Stimulated activated CD4-positive, alpha-beta T cell treated with anti-CD3 and anti-CD28 coated beads, TNF-alpha, amount 100 ng/mL, for 24 hours (primary cell): Measurements from ENCODE around the gene KRTAP9-2.
"Not testable (repeated sequence)": the region's sequence is repeated elsewhere in the genome, so short reads cannot be mapped to it uniquely, and the experiment has no call there.

Source experiments
- DNase-seq, 3 experiments: peaks; one replicate each; pipeline ENCODE4 v3.0.0-alpha.2; 2020; ENCODE audit warnings: low read depth in 3 of 3

Gene KRTAP9-2

GRCh38 chr17:41226598-41227095 is at the start of gene KRTAP9-2:
Gene KRTAP9-2 (plus strand): TSS chr17:41226648. CDS start chr17:41226655, 7 bp downstream.
- not testable (repeated sequence) for DNase-seq

- no peak for DNase-seq
Observed at GRCh38 chr17:41176744-41177387, 49.6 kb upstream of the KRTAP9-2 start.

- DNase-seq: no peak
Observed at GRCh38 chr17:41177727-41178271, 48.6 kb upstream of the KRTAP9-2 start, which contains the start of gene KRTAP4-2. Gene KRTAP4-2 (minus strand): TSS chr17:41178221. CDS start chr17:41178164, 57 bp downstream.

GRCh38 chr17:41178341-41178740 is 48.1 kb upstream of the KRTAP9-2 start:
- no peak for DNase-seq

GRCh38 chr17:41178843-41179616 is 47.4 kb upstream of the KRTAP9-2 start:
- DNase-seq: no peak

- DNase-seq: no peak
Observed at GRCh38 chr17:41184480-41184961, 41.9 kb upstream of the KRTAP9-2 start, which contains the start of gene KRTAP4-1. Gene KRTAP4-1 (minus strand): TSS chr17:41184911. CDS start chr17:41184854, 57 bp downstream.

- no peak for DNase-seq
Observed at GRCh38 chr17:41185001-41185400, 41.4 kb upstream of the KRTAP9-2 start.

GRCh38 chr17:41186872-41187271 is 39.6 kb upstream of the KRTAP9-2 start:
- DNase-seq: no peak

- DNase-seq: not testable (repeated sequence)
Observed at GRCh38 chr17:41189837-41190318, 36.6 kb upstream of the KRTAP9-2 start, which contains the start of gene KRTAP9-1. Gene KRTAP9-1 (plus strand): TSS chr17:41189887. CDS start chr17:41189887, 0 bp downstream.

GRCh38 chr17:41190328-41190727 is 36.1 kb upstream of the KRTAP9-2 start:
- DNase-seq: no peak

- DNase-seq: no peak
Observed at GRCh38 chr17:41196068-41196467, 30.4 kb upstream of the KRTAP9-2 start.

GRCh38 chr17:41199421-41200078 is 26.9 kb upstream of the KRTAP9-2 start:
- DNase-seq: no peak

GRCh38 chr17:41211845-41212466 is 14.5 kb upstream of the KRTAP9-2 start:
- no peak for DNase-seq

GRCh38 chr17:41212524-41213169 is 13.8 kb upstream of the KRTAP9-2 start:
- DNase-seq: no peak

GRCh38 chr17:41215681-41216080 is 10.8 kb upstream of the KRTAP9-2 start:
- DNase-seq: no peak

- no peak for DNase-seq
Observed at GRCh38 chr17:41223821-41224220, 2.6 kb upstream of the KRTAP9-2 start.

GRCh38 chr17:41226051-41226450 is 397 bp upstream of the KRTAP9-2 start:
- no peak for DNase-seq

- no peak for DNase-seq
Observed at GRCh38 chr17:41230094-41230493, 3.6 kb downstream of the KRTAP9-2 start.

GRCh38 chr17:41231731-41232130 is 5.3 kb downstream of the KRTAP9-2 start:
- DNase-seq: no peak

GRCh38 chr17:41232399-41233105 is 6.1 kb downstream of the KRTAP9-2 start, which contains the start of gene KRTAP9-3:
Gene KRTAP9-3 (plus strand): TSS chr17:41232449. CDS start chr17:41232502, 53 bp downstream.
- DNase-seq: not testable (repeated sequence)
